Measurements from ENCODE around the gene EZH1. TPM values are rescaled to one million over a fixed set of nuclear protein-coding genes. Genes with fewer than 3 reads are reported as not detected.
"Not testable (repeated sequence)": the region's sequence is repeated elsewhere in the genome, so short reads cannot be mapped to it uniquely, and the experiment has no call there.

EZH1 gene
- total RNA-seq, 1 donor from 2014 or later = 58.4 TPM

DNA sequence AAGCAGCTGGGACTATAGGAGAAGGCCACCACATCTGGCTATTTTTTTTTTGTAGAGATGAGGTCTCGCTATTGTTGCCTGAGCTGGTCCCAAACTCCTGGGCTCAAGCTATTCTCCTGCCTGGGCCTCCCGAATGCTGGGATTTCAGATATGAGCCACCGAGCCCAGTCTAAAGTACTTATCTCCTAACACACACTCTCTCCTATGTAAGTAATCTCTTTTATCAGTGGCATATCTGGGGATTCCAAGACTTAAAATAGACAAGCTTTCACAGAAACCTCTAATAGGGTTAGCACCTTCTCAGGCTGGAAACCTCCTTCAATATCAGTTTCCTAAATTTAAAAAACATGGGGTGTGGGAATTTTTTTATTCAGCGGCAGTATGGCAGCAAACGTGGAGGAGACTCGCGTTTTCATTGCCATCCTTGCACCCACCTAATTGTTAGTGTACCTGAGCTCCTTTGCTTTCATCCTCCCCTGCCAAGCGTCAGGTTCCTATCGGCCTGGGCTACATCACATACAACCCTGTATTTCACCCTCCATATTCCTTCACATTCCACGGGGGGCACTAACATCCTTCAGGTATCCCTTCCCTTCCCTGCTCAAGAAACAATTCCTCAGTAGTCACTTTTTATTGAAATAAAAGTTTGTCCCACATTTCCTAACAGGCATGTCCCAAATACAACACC, 1.1 kb downstream of the EZH1 start:
- intact Hi-C loops (cut with DNase I) = no loop called here
- DNase-seq = no peak
- Histone ChIP-seq H3K36me3 (no peaks in the 10 kb centered on the region), H3K9me3 (no peaks in the 10 kb centered on the region), H3K4me3 (peak overlapping the region; percentile 79), H3K4me1 (peaks cover 18% of the 10 kb centered on the region), H3K27me3 (no peaks in the 10 kb centered on the region), H3K27ac (peak overlapping the region; percentile 91)
- no peak for ATAC-seq
- TF ChIP-seq CTCF (IDR thresholded peaks at IDR 0.05) = no peak

DNA sequence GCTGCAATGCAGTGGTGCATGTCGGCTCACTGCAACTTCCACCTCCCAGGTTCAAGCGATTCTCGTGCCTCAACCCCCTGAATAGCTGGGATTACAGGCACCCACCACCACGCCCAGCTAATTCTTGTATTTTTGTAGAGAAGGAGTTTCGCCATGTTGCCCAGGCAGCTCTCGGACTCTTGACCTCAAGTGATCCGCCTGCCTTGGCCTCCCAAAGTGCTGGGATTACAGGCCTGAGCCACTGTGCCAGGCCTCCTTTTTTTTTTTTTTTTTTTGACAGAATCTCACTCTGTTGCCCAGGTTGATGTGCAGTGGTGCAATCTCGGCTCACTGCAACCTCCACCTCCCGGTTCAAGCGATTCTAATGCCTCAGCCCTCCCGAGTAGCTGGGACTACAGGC, 1.9 kb downstream of the EZH1 start:
- H3K4me3 ChIP-seq; H3K27me3 ChIP-seq; ATAC-seq; H3K9me3 ChIP-seq; intact Hi-C loops (cut with DNase I); H3K36me3 ChIP-seq; DNase-seq: not testable (repeated sequence)
- Histone ChIP-seq H3K27ac (peak overlapping the region; percentile 91), H3K4me1 (peaks cover 18% of the 10 kb centered on the region)

DNA sequence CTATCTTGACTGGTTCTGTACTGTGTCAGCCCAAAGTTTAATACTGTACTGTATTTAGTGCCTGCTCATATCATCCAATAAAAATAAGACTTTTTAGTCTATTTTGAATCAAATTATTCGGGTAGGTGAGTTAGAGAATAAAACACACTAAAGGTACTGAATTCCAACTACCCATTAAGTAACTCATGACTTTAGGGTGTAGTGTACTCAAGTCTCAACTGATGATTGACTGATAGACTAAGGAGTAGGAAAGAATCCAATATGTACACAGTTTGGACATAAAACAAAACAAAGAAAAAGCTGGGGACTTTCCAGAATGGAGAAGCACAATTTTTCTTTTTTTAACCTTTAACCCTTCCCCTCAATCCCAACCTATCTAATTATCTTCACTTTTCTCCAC, 4.1 kb downstream of the EZH1 start:
- TF ChIP-seq CTCF (IDR thresholded peaks at IDR 0.05) = no peak
- DNase-seq = no peak
- Histone ChIP-seq H3K9me3 (no peaks in the 10 kb centered on the region), H3K4me3 (no peak overlapping the region), H3K36me3 (no peaks in the 10 kb centered on the region), H3K27me3 (no peaks in the 10 kb centered on the region), H3K4me1 (peaks cover 24% of the 10 kb centered on the region), H3K27ac (no peak overlapping the region)
- no peak for ATAC-seq
- intact Hi-C loops (cut with DNase I) = no loop called here

GRCh38 chr17:42725143-42725542, 19.7 kb downstream of the EZH1 start:
- intact Hi-C loops (cut with DNase I) = no loop called here
- DNase-seq = no peak
- Histone ChIP-seq H3K27ac (no peak overlapping the region), H3K4me1 (no peaks in the 10 kb centered on the region), H3K27me3 (no peaks in the 10 kb centered on the region), H3K9me3 (no peaks in the 10 kb centered on the region), H3K36me3 (peaks cover 92% of the 10 kb centered on the region), H3K4me3 (no peak overlapping the region)
- no peak for TF ChIP-seq CTCF (IDR thresholded peaks at IDR 0.05)
- no peak for ATAC-seq

- ATAC-seq (no peak), DNase-seq (no peak)
- intact Hi-C loops (cut with DNase I) = no loop called here
- Histone ChIP-seq H3K36me3 (peaks cover 99% of the 10 kb centered on the region), H3K4me1 (no peaks in the 10 kb centered on the region), H3K27me3 (no peaks in the 10 kb centered on the region), H3K9me3 (no peaks in the 10 kb centered on the region), H3K27ac (no peak overlapping the region), H3K4me3 (no peak overlapping the region)
- no peak for TF ChIP-seq CTCF (IDR thresholded peaks at IDR 0.05)
Measured at GRCh38 chr17:42723636-42724035, 21.2 kb downstream of the EZH1 start.

DNA sequence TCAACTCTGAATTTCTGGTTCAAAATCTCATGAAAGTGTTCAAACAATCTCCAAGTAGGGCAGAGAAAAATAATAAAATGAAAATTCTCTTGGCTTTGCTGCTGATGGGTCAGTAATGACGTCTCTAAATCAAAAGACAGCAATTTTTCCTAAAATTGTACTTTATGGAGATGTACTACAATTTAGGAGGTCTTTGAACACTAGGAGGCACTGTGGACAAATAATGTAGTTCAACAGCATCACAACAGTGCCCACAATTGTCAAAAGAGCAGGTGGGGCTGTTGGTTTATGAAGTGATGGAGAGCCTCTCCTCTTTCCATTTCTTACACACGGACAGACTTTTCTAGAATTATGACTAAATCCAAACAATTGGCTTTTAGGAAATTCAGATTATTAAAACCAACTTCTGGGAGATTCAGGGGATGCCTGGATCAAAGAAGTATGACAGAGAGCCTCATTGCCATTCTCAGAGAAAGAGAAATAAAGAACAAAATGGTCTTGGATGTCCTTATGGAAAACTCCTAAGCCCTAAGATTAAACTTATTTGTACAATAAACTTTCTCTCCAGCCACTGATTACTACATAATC, 23.8 kb downstream of the EZH1 start:
- peak; percentile 65 for TF ChIP-seq CTCF (IDR thresholded peaks at IDR 0.05)
- H3K4me3 ChIP-seq = no peak overlapping the region
- ATAC-seq (peak; percentile 89), DNase-seq (no peak)
- peaks cover 99% of the 10 kb centered on the region for H3K36me3 ChIP-seq
- H3K9me3 ChIP-seq = no peaks in the 10 kb centered on the region
- no peak overlapping the region for H3K27ac ChIP-seq
- no peaks in the 10 kb centered on the region for H3K4me1 ChIP-seq
- H3K27me3 ChIP-seq = no peaks in the 10 kb centered on the region
- intact Hi-C loops (cut with DNase I) = loop anchor here (2.0 kb wide), 1 partner anchor 44 kb away; no protein-coding TSS in a partner anchor

Measured in upper lobe of right lung (tissue), 1 donor.